Testis (tissue), 2 donors: ENCODE data around the gene RASSF8.

Experiments used
- POLR2A ChIP-seq: fragments of 450-650 bp; IDR thresholded peaks from one replicate; pipeline ENCODE4 v1.6.1; 2017; ENCODE audit warnings: antibody characterized with exemption, mild to moderate bottlenecking, moderate library complexity
- TF ChIP-seq, protein P1 (sequence below), 3 experiments: fragments of 450-650 bp in 2 of 3; fragments of 200-600 bp in 1 of 3; sonication (generic) in 1 of 3; IDR thresholded peaks; one replicate each; pipeline ENCODE4 v1.5.1; 2016 to 2019; ENCODE audit warnings: antibody characterized with exemption in 3 of 3, mild to moderate bottlenecking in 2 of 3, moderate library complexity in 1 of 3

GRCh38 chr12:25971654-25972041 is 13.2 kb downstream of the RASSF8 start:
- TF ChIP-seq POLR2A = no peak
- TF ChIP-seq, protein P1, sequence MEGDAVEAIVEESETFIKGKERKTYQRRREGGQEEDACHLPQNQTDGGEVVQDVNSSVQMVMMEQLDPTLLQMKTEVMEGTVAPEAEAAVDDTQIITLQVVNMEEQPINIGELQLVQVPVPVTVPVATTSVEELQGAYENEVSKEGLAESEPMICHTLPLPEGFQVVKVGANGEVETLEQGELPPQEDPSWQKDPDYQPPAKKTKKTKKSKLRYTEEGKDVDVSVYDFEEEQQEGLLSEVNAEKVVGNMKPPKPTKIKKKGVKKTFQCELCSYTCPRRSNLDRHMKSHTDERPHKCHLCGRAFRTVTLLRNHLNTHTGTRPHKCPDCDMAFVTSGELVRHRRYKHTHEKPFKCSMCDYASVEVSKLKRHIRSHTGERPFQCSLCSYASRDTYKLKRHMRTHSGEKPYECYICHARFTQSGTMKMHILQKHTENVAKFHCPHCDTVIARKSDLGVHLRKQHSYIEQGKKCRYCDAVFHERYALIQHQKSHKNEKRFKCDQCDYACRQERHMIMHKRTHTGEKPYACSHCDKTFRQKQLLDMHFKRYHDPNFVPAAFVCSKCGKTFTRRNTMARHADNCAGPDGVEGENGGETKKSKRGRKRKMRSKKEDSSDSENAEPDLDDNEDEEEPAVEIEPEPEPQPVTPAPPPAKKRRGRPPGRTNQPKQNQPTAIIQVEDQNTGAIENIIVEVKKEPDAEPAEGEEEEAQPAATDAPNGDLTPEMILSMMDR (IDR thresholded peaks at IDR 0.05) = no peak
